Colonic mucosa (tissue), 4 donors: ENCODE results near the gene ELMO1. TPM values are rescaled to one million over a fixed set of nuclear protein-coding genes. Genes with fewer than 3 reads are reported as not detected.

ENCODE experiments used
- DNase-seq: peaks from one replicate; pipeline ENCODE4 v3.0.0-alpha.2; 2020
- H3K27ac ChIP-seq: fragments of 200-600 bp; one replicate; pipeline ENCODE4 v1.8.0; 2021
- H3K27me3 ChIP-seq: fragments of 200-600 bp; one replicate; pipeline ENCODE4 v1.8.0; 2021
- H3K36me3 ChIP-seq: fragments of 200-600 bp; one replicate; pipeline ENCODE4 v1.8.0; 2021
- H3K4me1 ChIP-seq: fragments of 200-600 bp; one replicate; pipeline ENCODE4 v1.8.0; 2021; ENCODE audit warnings: mild to moderate bottlenecking
- H3K4me3 ChIP-seq: fragments of 200-600 bp; one replicate; pipeline ENCODE4 v1.8.0; 2021
- H3K9ac ChIP-seq, 2 donors: one replicate each; pipeline ENCODE4 v1.7.0; 2013; ENCODE audit warnings: control low read depth in 2 of 2, low read depth in 2 of 2, low read length in 2 of 2
- H3K9me3 ChIP-seq: fragments of 200-600 bp; one replicate; pipeline ENCODE4 v1.8.0; 2021
- CTCF ChIP-seq: fragments of 200-600 bp; IDR thresholded peaks from one replicate; pipeline ENCODE4 v1.8.0; 2022; ENCODE audit warnings: antibody characterized with exemption, mild to moderate bottlenecking
- intact Hi-C: fragments of 100-400 bp; cut with DNase I; formaldehyde crosslinking; loops from one replicate; pipeline ENCODE4 v1.14.1; 2022
- total RNA-seq, 2 donors: library from RNA; stranded (reverse); fragmentation: NEBNext Ultra II Directional in 1 of 2; extraction: Animal tissue kit (Norgen Biotek cat#: 25700) in 1 of 2; gene quantifications; one replicate each; pipeline ENCODE4 v1.2.1, GENCODE V29; 2021
- donor health status: healthy.
- donor health status: DM: no; HTN: no; CAD: no.
- donor health status: DM: no; HTN: no; CAD: no.

ELMO1 gene
- total RNA-seq, 2 donors from 2014 or later, result 4.2 to 4.7 TPM

GRCh38 chr7:37467002-37467401, 18.3 kb upstream of the ELMO1 start:
- no peaks in the 10 kb centered on the region for H3K9me3 ChIP-seq
- no peak for DNase-seq
- H3K9ac ChIP-seq, result no peak overlapping the region
- TF ChIP-seq CTCF, result no peak
- H3K36me3 ChIP-seq, result no peaks in the 10 kb centered on the region
- no peaks in the 10 kb centered on the region for H3K27me3 ChIP-seq
- intact Hi-C loops, result no loop called here
- no peak overlapping the region for H3K27ac ChIP-seq
- no peaks in the 10 kb centered on the region for H3K4me1 ChIP-seq
- no peak overlapping the region for H3K4me3 ChIP-seq

- Histone ChIP-seq H3K9me3 (no peaks in the 10 kb centered on the region), H3K4me1 (no peaks in the 10 kb centered on the region), H3K4me3 (no peak overlapping the region), H3K27me3 (no peaks in the 10 kb centered on the region), H3K27ac (no peak overlapping the region), H3K36me3 (no peaks in the 10 kb centered on the region), H3K9ac (no peak overlapping the region)
- TF ChIP-seq CTCF, result no peak
- DNase-seq, result no peak
- intact Hi-C loops, result no loop called here
These were observed 13.5 kb upstream of the ELMO1 start for GRCh38 chr7:37462138-37462537.

- H3K4me1 ChIP-seq, result no peaks in the 10 kb centered on the region
- no peak for DNase-seq
- H3K9me3 ChIP-seq, result no peaks in the 10 kb centered on the region
- no peak overlapping the region for H3K4me3 ChIP-seq
- H3K27ac ChIP-seq, result no peak overlapping the region
- H3K27me3 ChIP-seq, result no peaks in the 10 kb centered on the region
- no peak overlapping the region for H3K9ac ChIP-seq
- intact Hi-C loops, result no loop called here
- no peaks in the 10 kb centered on the region for H3K36me3 ChIP-seq
- no peak for TF ChIP-seq CTCF
These were observed 6.4 kb upstream of the ELMO1 start for GRCh38 chr7:37455081-37455480.

GRCh38 chr7:37452346-37452745, 3.7 kb upstream of the ELMO1 start:
- Histone ChIP-seq H3K36me3 (no peaks in the 10 kb centered on the region), H3K4me3 (no peak overlapping the region), H3K9me3 (no peaks in the 10 kb centered on the region), H3K9ac (no peak overlapping the region), H3K27me3 (peaks cover 12% of the 10 kb centered on the region), H3K27ac (no peak overlapping the region), H3K4me1 (no peaks in the 10 kb centered on the region)
- TF ChIP-seq CTCF, result no peak
- intact Hi-C loops, result no loop called here
- DNase-seq, result no peak

- no peaks in the 10 kb centered on the region for H3K4me1 ChIP-seq
- H3K27me3 ChIP-seq, result peaks cover 12% of the 10 kb centered on the region
- no peaks in the 10 kb centered on the region for H3K36me3 ChIP-seq
- H3K9ac ChIP-seq, result no peak overlapping the region
- H3K27ac ChIP-seq, result no peak overlapping the region
- intact Hi-C loops, result no loop called here
- H3K9me3 ChIP-seq, result no peaks in the 10 kb centered on the region
- H3K4me3 ChIP-seq, result no peak overlapping the region
- no peak for TF ChIP-seq CTCF
- no peak for DNase-seq
These were observed 1.4 kb upstream of the ELMO1 start for GRCh38 chr7:37450035-37450434.

- TF ChIP-seq CTCF, result no peak
- intact Hi-C loops, result no loop called here
- Histone ChIP-seq H3K36me3 (no peaks in the 10 kb centered on the region), H3K9me3 (no peaks in the 10 kb centered on the region), H3K27ac (peak overlapping the region; percentile 83), H3K4me3 (no peak overlapping the region), H3K9ac (no peak overlapping the region), H3K27me3 (peaks cover 12% of the 10 kb centered on the region), H3K4me1 (no peaks in the 10 kb centered on the region)
- no peak for DNase-seq
These were observed 957 bp upstream of the ELMO1 start for GRCh38 chr7:37449621-37450020.
